Duodenal mucosa (tissue), 2 donors: ENCODE data around the gene FASLG.
A peak's percentile ranks its signal among the peaks of the same experiment; 100 is the strongest.
"Not testable (repeated sequence)": the region's sequence is repeated elsewhere in the genome, so short reads cannot be mapped to it uniquely, and the experiment has no call there.

Experiments used
- H3K27ac ChIP-seq: one replicate; pipeline ENCODE4 v1.7.0; 2013; ENCODE audit warnings: low read depth, low read length
- H3K27me3 ChIP-seq, 2 donors: one replicate each; pipeline ENCODE4 v1.7.0; 2013; ENCODE audit warnings: low read length in 2 of 2, control low read depth in 1 of 2; ENCODE audit not compliant: insufficient read depth in 2 of 2, control insufficient read depth in 1 of 2
- H3K36me3 ChIP-seq, 2 donors: one replicate each; pipeline ENCODE4 v1.7.0; 2013; ENCODE audit warnings: low read length in 2 of 2, control low read depth in 1 of 2; ENCODE audit not compliant: insufficient read depth in 2 of 2, control insufficient read depth in 1 of 2
- H3K4me1 ChIP-seq, 2 donors: one replicate each; pipeline ENCODE4 v1.7.0; 2013; ENCODE audit warnings: low read length in 2 of 2, control low read depth in 1 of 2; ENCODE audit not compliant: insufficient read depth in 2 of 2, control insufficient read depth in 1 of 2
- H3K4me3 ChIP-seq, 2 donors: one replicate each; pipeline ENCODE4 v1.7.0; 2013; ENCODE audit warnings: low read length in 2 of 2, low read depth in 1 of 2
- H3K9ac ChIP-seq, 2 donors: one replicate each; pipeline ENCODE4 v1.7.0; 2013; ENCODE audit warnings: low read length in 2 of 2, low read depth in 1 of 2
- H3K9me3 ChIP-seq, 2 donors: one replicate each; pipeline ENCODE4 v1.7.0; 2013; ENCODE audit warnings: low read length in 2 of 2, control low read depth in 1 of 2; ENCODE audit not compliant: control insufficient read depth in 1 of 2

FASLG gene, protein sequence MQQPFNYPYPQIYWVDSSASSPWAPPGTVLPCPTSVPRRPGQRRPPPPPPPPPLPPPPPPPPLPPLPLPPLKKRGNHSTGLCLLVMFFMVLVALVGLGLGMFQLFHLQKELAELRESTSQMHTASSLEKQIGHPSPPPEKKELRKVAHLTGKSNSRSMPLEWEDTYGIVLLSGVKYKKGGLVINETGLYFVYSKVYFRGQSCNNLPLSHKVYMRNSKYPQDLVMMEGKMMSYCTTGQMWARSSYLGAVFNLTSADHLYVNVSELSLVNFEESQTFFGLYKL

GRCh38 chr1:172658871-172659453 lies at the start of gene FASLG:
Gene FASLG, plus strand, starts transcription at chr1:172659103. Its CDS starts 99 bp downstream, at chr1:172659202.
- Histone ChIP-seq H3K27me3 (no peaks in the 10 kb centered on the region), H3K27ac (no peak within 1 kb of the TSS), H3K4me1 (no peaks in the 10 kb centered on the region), H3K9me3 (no peaks in the 10 kb centered on the region), H3K9ac (peak within 1 kb of the TSS in 1 of 2 donors; percentile 35), H3K36me3 (no peaks in the 10 kb centered on the region), H3K4me3 (peak within 1 kb of the TSS in 1 of 2 donors; percentile 38)

GRCh38 chr1:172609528-172609927 lies 49.4 kb upstream of the FASLG start:
- H3K9me3 ChIP-seq = no peaks in the 10 kb centered on the region
- H3K4me1 ChIP-seq = no peaks in the 10 kb centered on the region
- H3K9ac ChIP-seq = no peak overlapping the region
- H3K36me3 ChIP-seq = peaks cover 0 to 23% of the 10 kb centered on the region in 2 donors
- no peak overlapping the region for H3K4me3 ChIP-seq
- H3K27ac ChIP-seq = no peak overlapping the region
- no peaks in the 10 kb centered on the region for H3K27me3 ChIP-seq

DNA sequence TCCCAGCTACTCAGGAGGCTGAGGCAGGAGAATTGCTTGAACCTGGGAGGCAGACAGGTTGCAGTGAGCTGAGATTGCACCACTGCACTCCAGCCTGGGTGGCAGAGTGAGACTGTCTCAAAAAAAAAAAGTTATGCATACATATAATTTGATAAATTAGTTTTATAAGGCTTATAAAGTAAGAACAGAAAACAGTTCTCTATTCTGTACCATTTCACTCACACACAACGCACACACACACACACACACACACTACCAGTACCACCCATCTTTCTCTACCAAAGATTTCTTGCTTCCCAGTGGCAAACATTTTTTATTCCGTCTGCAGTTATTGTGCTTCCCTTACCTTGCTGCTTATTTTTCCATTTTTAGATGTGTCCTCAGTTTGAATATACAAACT lies 46.4 kb upstream of the FASLG start:
- H3K27me3 ChIP-seq = no peaks in the 10 kb centered on the region
- no peak overlapping the region for H3K9ac ChIP-seq
- H3K4me1 ChIP-seq = no peaks in the 10 kb centered on the region
- no peak overlapping the region for H3K4me3 ChIP-seq
- peaks cover 0 to 23% of the 10 kb centered on the region in 2 donors for H3K36me3 ChIP-seq
- peaks cover 7 to 12% of the 10 kb centered on the region in 2 donors for H3K9me3 ChIP-seq
- no peak overlapping the region for H3K27ac ChIP-seq

DNA sequence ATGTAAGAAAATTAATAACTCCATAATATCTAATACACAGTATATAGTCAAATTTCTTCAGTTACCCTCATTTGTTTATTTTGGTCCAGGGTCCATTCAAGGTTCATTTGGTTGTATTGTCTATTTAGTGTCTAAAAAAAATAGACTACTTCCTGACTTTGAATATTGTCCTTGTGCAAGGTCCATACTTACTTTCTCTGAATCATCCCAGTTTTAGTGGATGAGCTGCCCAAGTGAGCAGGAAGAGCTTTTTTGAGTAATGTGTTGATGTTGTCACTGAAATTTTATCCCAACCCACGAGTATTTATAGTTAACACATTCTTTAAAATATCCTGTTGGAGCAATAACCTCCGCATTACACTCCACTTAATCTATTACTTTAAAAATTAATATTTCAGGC lies 45.6 kb upstream of the FASLG start:
- H3K27ac ChIP-seq = no peak overlapping the region
- no peak overlapping the region for H3K9ac ChIP-seq
- no peaks in the 10 kb centered on the region for H3K4me1 ChIP-seq
- H3K36me3 ChIP-seq = peaks cover 0 to 23% of the 10 kb centered on the region in 2 donors
- no peak overlapping the region for H3K4me3 ChIP-seq
- no peaks in the 10 kb centered on the region for H3K27me3 ChIP-seq
- H3K9me3 ChIP-seq = peaks cover 7 to 12% of the 10 kb centered on the region in 2 donors

- no peak overlapping the region for H3K27ac ChIP-seq
- no peak overlapping the region for H3K4me3 ChIP-seq
- peaks cover 0 to under 1% of the 10 kb centered on the region in 2 donors for H3K36me3 ChIP-seq
- no peaks in the 10 kb centered on the region for H3K4me1 ChIP-seq
- H3K27me3 ChIP-seq = no peaks in the 10 kb centered on the region
- peaks cover 18 to 29% of the 10 kb centered on the region in 2 donors for H3K9me3 ChIP-seq
- no peak overlapping the region for H3K9ac ChIP-seq
These were observed 42.7 kb upstream of the FASLG start for GRCh38 chr1:172616195-172616594.

DNA sequence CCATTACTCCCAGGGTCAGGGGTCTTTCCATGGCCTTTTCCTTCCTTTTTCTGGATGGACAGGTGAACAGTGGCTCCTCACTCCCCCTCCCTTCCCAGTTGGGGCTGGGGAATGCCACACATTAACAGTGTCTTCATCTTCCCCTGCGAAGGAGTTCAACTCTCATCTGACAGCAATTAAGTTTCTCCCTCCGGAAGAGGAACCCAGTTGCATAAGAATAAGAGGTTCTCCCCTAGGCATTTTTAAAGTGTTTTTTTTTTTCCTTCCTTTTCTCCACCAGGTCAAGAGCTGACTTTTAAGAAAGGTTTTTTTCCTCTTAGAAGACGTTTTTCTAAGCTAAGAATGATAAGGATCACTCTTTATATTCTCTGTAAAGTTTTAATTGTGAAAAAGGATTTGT lies 42.3 kb upstream of the FASLG start:
- no peaks in the 10 kb centered on the region for H3K36me3 ChIP-seq
- peaks cover 18 to 29% of the 10 kb centered on the region in 2 donors for H3K9me3 ChIP-seq
- no peaks in the 10 kb centered on the region for H3K27me3 ChIP-seq
- no peak overlapping the region for H3K27ac ChIP-seq
- no peak overlapping the region for H3K4me3 ChIP-seq
- H3K4me1 ChIP-seq = no peaks in the 10 kb centered on the region
- H3K9ac ChIP-seq = no peak overlapping the region

GRCh38 chr1:172620603-172621002 lies 38.3 kb upstream of the FASLG start:
- H3K4me3 ChIP-seq = not testable (repeated sequence)

DNA sequence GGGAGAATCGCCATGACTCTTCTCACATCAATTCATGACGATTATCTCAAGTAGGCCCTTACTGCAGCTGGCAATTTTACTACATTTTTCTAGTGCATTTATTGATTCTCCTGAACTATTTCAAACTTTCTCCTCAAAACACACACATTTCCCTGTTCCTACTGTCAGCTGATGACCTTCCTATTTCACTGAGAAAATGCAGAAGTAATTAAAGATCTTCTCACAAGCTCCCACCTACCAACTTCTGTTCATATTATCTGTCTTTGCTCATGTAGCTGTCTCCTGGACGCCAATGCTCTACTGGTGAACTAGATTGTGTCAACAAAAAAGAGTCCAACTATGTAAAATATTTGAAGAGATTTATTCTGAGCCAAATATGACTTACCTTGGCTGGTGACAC lies 36.4 kb upstream of the FASLG start:
- Histone ChIP-seq H3K4me1 (no peaks in the 10 kb centered on the region), H3K27me3 (no peaks in the 10 kb centered on the region), H3K9ac (no peak overlapping the region), H3K9me3 (peaks cover 11 to 17% of the 10 kb centered on the region in 2 donors), H3K27ac (no peak overlapping the region), H3K4me3 (no peak overlapping the region), H3K36me3 (no peaks in the 10 kb centered on the region)

More at GRCh38 chr1:172620603-172621002, 38.3 kb upstream of the FASLG start:
- H3K27me3 ChIP-seq, H3K27ac ChIP-seq, H3K36me3 ChIP-seq, H3K9ac ChIP-seq, H3K4me1 ChIP-seq: not testable (repeated sequence)
- H3K9me3 ChIP-seq = peaks cover 18 to 27% of the 10 kb centered on the region in 2 donors

GRCh38 chr1:172623748-172624147 lies 35.2 kb upstream of the FASLG start:
- Histone ChIP-seq H3K4me1 (no peaks in the 10 kb centered on the region), H3K9me3 (peaks cover 11 to 17% of the 10 kb centered on the region in 2 donors), H3K27ac (no peak overlapping the region), H3K4me3 (no peak overlapping the region), H3K9ac (no peak overlapping the region), H3K27me3 (no peaks in the 10 kb centered on the region), H3K36me3 (no peaks in the 10 kb centered on the region)

DNA sequence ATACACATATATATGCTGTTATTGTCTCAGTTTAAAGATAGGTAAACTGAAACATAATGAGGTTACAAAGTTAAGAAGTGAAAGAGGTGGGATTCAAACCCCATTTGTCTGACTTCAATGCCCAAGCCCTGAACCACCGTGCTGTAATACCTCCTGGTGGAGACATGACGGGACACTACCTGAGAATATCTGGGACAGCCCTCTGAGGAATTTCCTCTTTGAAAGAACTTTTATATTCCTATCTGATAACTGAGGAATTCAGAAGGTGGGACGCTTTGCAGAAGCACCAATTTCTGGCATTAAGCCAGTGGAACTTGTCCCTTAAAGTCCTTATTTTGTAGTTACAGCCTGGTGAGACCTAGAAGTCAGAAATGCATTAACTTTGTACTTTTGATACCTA lies 32.1 kb upstream of the FASLG start:
- H3K27me3 ChIP-seq = no peaks in the 10 kb centered on the region
- H3K9ac ChIP-seq = no peak overlapping the region
- no peaks in the 10 kb centered on the region for H3K36me3 ChIP-seq
- no peak overlapping the region for H3K4me3 ChIP-seq
- H3K4me1 ChIP-seq = no peaks in the 10 kb centered on the region
- no peaks in the 10 kb centered on the region for H3K9me3 ChIP-seq
- no peak overlapping the region for H3K27ac ChIP-seq
